Heart left ventricle (tissue), 16 donors: ENCODE results near the gene PRKCA. TPM values are rescaled to one million over a fixed set of nuclear protein-coding genes. Genes with fewer than 3 reads are reported as not detected.

Source experiments
- ATAC-seq, 4 donors: fragments of 200-7000 bp; cut with Tn5 transposase; one replicate each; pipeline ENCODE4 v1.9.1; 2020 to 2022; ENCODE audit warnings: moderate library complexity in 4 of 4, mild to moderate bottlenecking in 3 of 4, moderate number of reproducible peaks in 1 of 4
- DNase-seq, 5 donors: peaks; one replicate each; pipeline ENCODE4 v3.0.0-alpha.2; 2020
- H3K27ac ChIP-seq, 12 donors: fragments of 200-600 bp; sonication (generic) in 4 of 12; one replicate each; pipeline versions ENCODE4 v1.5.0 to v1.8.0; 2016 to 2022; ENCODE audit warnings: mild to moderate bottlenecking in 2 of 12
- H3K27me3 ChIP-seq, 9 donors: fragments of 200-600 bp; sonication (generic) in 2 of 9; one replicate each; pipeline versions ENCODE4 v1.5.1 to v1.8.0; 2016 to 2022; ENCODE audit warnings: mild to moderate bottlenecking in 3 of 9
- H3K36me3 ChIP-seq, 9 donors: fragments of 200-600 bp; sonication (generic) in 2 of 9; one replicate each; pipeline versions ENCODE4 v1.5.0 to v1.8.0; 2018 to 2022; ENCODE audit warnings: mild to moderate bottlenecking in 2 of 9
- H3K4me1 ChIP-seq, 12 donors: fragments of 200-600 bp; sonication (generic) in 4 of 12; one replicate each; pipeline versions ENCODE4 v1.5.0 to v1.8.0; 2016 to 2022; ENCODE audit warnings: mild to moderate bottlenecking in 3 of 12
- H3K4me3 ChIP-seq, 12 donors: fragments of 200-600 bp; sonication (generic) in 4 of 12; one replicate each; pipeline versions ENCODE4 v1.5.0 to v1.8.0; 2017 to 2022; ENCODE audit warnings: mild to moderate bottlenecking in 9 of 12, moderate library complexity in 4 of 12
- H3K9me3 ChIP-seq, 12 donors: fragments of 200-600 bp; sonication (generic) in 4 of 12; one replicate each; pipeline versions ENCODE4 v1.5.0 to v1.8.0; 2016 to 2022; ENCODE audit warnings: mild to moderate bottlenecking in 1 of 12
- POLR2A ChIP-seq, 2 donors: fragments of 450-650 bp; IDR thresholded peaks; one replicate each; pipeline ENCODE4 v1.6.1; 2017; ENCODE audit warnings: antibody characterized with exemption in 2 of 2, mild to moderate bottlenecking in 2 of 2, moderate library complexity in 2 of 2
- WGBS, 4 donors: extraction: QIAGEN DNeasy Blood & Tissue Kit in 2 of 4; methylation state at CpG; one replicate each; pipeline versions ENCODE4 v1.1.5 to v1.1.7; 2013 to 2018; 5-methylcytosine and 5-hydroxymethylcytosine counted together
- intact Hi-C, 10 donors: fragments of 100-400 bp; cut with DNase I; formaldehyde crosslinking; loops; one replicate each; pipeline versions ENCODE4 v1.11.1 to v1.14.2; 2022
- polyA plus RNA-seq, 2 donors: library from polyadenylated mRNA; stranded (reverse); fragments of 200-250 nt; gene quantifications; one replicate each; pipeline ENCODE4 v1.2.3, GENCODE V29; 2013
- total RNA-seq, 9 donors: library from RNA; depleted of rRNA in 2 of 9; stranded (reverse); fragments of >200 nt in 2 of 9; fragmentation: NEBNext Ultra II Directional in 3 of 9; extraction: Animal tissue kit (Norgen Biotek cat#: 25700) in 3 of 9; gene quantifications; one replicate each; pipeline versions ENCODE4 v1.1.0 to v1.2.4, GENCODE V29; 2016 to 2023
- TF ChIP-seq, protein P1 (sequence below), 12 donors: fragments of 200-600 bp; sonication (generic) in 4 of 12; IDR thresholded peaks; one replicate each; pipeline versions ENCODE4 v1.5.0 to v1.8.0; 2018 to 2022; ENCODE audit warnings: antibody characterized with exemption in 12 of 12, mild to moderate bottlenecking in 5 of 12
- donor health status: ischemic (EF 13 %, LVEDD 7.1; RV severe dilation, severe dysfunction).
- donor health status: healthy with polysubstance abuse.
- donor health status: DM: no; HTN: yes; CAD: no.
- donor health status: DM: no; HTN: no; CAD: no.
- donor health status: ischemic (EF 25% LVEDD 6.9; RV normal size, moderate dysfunction).
- donor health status: ischemic (EF 25% LVEDD 5.7; RV mildly dilated, moderate dysfunction).
- donor health status: healthy.
- donor health status: DM: yes; HTN: yes; CAD: no.
- donor health status: ischemic (EF 35%, LVEDD 5.7; RV mildly dilated, moderate dysfunction).
- donor health status: nonischemic (EF 11% LVEDD 7.7; RV severe dilation, severe dysfunction).
- donor health status: DM: yes; HTN: yes; CAD: no.
- donor health status: PGD.
- donor health status: ischemic (EF 29% LVEDD 5.4; RV normal size, mild dysfunction).
- donor health status: nonischemic (EF 23%, LVEDD 6.1; RV moderate dilation, normal function).

The PRKCA gene
- total and polyA plus RNA-seq, 11 donors = 3.4 to 26.8 (median 11.4) TPM

- peak overlapping the region in 1 of 12 donors; percentile 30 for H3K27ac ChIP-seq
- intact Hi-C loops = no loop called here
- H3K9me3 ChIP-seq = no peaks in the 10 kb centered on the region
- H3K4me1 ChIP-seq = peaks cover 0 to 36% (median 20%) of the 10 kb centered on the region in 12 donors
- ATAC-seq (no peak), DNase-seq (no peak)
- no peak overlapping the region for H3K4me3 ChIP-seq
- H3K36me3 ChIP-seq = no peaks in the 10 kb centered on the region
- WGBS, 4 donors = 83 to 89% (median 86%) methylated on average over 5 of the region's 5 CpGs
- H3K27me3 ChIP-seq = no peaks in the 10 kb centered on the region
- no peak for TF ChIP-seq POLR2A (IDR thresholded peaks at IDR 0.05)
- TF ChIP-seq, protein P1, sequence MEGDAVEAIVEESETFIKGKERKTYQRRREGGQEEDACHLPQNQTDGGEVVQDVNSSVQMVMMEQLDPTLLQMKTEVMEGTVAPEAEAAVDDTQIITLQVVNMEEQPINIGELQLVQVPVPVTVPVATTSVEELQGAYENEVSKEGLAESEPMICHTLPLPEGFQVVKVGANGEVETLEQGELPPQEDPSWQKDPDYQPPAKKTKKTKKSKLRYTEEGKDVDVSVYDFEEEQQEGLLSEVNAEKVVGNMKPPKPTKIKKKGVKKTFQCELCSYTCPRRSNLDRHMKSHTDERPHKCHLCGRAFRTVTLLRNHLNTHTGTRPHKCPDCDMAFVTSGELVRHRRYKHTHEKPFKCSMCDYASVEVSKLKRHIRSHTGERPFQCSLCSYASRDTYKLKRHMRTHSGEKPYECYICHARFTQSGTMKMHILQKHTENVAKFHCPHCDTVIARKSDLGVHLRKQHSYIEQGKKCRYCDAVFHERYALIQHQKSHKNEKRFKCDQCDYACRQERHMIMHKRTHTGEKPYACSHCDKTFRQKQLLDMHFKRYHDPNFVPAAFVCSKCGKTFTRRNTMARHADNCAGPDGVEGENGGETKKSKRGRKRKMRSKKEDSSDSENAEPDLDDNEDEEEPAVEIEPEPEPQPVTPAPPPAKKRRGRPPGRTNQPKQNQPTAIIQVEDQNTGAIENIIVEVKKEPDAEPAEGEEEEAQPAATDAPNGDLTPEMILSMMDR (IDR thresholded peaks at IDR 0.05) = no peak
Observed at GRCh38 chr17:66537502-66537901, 235.1 kb downstream of the PRKCA start.

DNA sequence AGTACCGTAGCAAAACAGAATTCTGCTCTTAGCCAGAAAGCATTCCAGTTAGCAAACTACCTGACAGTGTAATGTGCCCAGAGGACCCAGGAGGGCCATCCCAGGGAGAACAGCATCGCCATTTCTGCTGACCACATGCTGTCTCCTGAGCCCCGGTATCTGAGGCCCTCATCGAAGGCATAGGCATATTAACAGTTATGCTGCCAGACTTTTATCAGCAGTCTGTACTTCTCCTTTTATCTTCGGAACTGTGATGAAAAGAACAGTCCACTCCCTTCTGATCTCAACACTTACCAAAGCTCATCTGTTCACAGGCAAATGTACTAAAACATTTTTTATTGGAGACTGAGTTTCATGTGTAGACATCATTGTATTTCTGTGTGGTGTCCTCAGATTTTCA is 236.4 kb downstream of the PRKCA start:
- WGBS, 4 donors = 54 to 79% (median 64%) methylated on average over 5 of the region's 5 CpGs

DNA sequence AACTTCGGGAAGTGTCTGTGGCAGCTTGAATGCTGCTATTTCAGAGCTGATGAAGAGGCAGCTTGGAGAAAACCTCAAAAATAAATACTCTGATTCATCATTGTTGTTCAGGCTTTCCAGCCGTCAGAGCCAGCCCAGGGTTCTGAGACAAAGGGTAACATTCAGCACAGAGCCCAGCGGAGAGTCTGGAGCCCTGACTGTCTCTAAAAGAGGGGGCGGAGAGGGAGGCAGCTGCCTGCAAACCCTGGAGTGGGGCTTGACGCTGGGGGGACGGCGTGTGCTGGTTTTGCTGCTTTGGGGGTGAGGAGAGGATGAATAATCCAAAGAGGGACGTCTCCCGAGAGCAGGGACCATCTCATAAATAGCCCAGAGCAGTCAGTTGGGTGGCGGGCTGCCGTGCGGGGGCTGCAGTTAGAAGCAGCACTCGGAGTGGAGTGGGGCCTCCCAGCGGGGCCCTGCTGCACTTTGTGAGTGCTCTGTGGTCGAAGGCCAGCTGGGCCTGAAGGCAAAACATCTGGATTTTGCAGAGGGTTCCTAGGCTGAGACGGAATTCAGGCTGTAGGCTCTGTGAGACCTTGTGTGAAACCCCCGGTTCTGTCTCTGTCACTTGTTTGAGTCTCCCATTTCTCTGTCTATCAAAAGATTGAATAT is 237.8 kb downstream of the PRKCA start:
- Histone ChIP-seq H3K4me3 (peak overlapping the region in 1 of 12 donors; percentile 20), H3K9me3 (peaks cover 0 to 4% (median 0%) of the 10 kb centered on the region in 12 donors), H3K4me1 (peaks cover 0 to 33% (median 19%) of the 10 kb centered on the region in 12 donors), H3K36me3 (no peaks in the 10 kb centered on the region), H3K27me3 (no peaks in the 10 kb centered on the region), H3K27ac (peak overlapping the region in 11 of 12 donors; percentile 9 to 74 (median 45))
- DNase-seq (peak; percentile 50 to 69 (median 61)), ATAC-seq (peak; percentile 48 to 96 (median 89))
- no peak for TF ChIP-seq POLR2A (IDR thresholded peaks at IDR 0.05)
- TF ChIP-seq, protein P1 (IDR thresholded peaks at IDR 0.05) = no peak
- WGBS, 4 donors = 60 to 73% (median 65%) methylated on average over 17 of the region's 17 CpGs
- intact Hi-C loops = no loop called here

More for the DNA sequence above, 236.4 kb downstream of the PRKCA start:
- TF ChIP-seq POLR2A (IDR thresholded peaks at IDR 0.05) = no peak
- TF ChIP-seq, protein P1 (IDR thresholded peaks at IDR 0.05) = no peak
- peaks cover 0 to 36% (median 19%) of the 10 kb centered on the region in 12 donors for H3K4me1 ChIP-seq
- ATAC-seq = no peak
- intact Hi-C loops = no loop called here
- no peaks in the 10 kb centered on the region for H3K36me3 ChIP-seq
- peak overlapping the region in 1 of 12 donors; percentile 30 for H3K27ac ChIP-seq
- H3K27me3 ChIP-seq = no peaks in the 10 kb centered on the region
- no peaks in the 10 kb centered on the region for H3K9me3 ChIP-seq
- no peak overlapping the region for H3K4me3 ChIP-seq
- DNase-seq = no peak

- peak overlapping the region in 7 of 12 donors; percentile 30 to 74 (median 42) for H3K27ac ChIP-seq
- H3K36me3 ChIP-seq = no peaks in the 10 kb centered on the region
- ATAC-seq (peak in 3 of 4 donors; percentile 17 to 60 (median 31)), DNase-seq (peak in 2 of 5 donors; percentile 17 to 42)
- no peaks in the 10 kb centered on the region for H3K27me3 ChIP-seq
- WGBS, 4 donors = 25 to 49% (median 38%) methylated on average over 8 of the region's 8 CpGs
- H3K4me3 ChIP-seq = no peak overlapping the region
- H3K4me1 ChIP-seq = peaks cover 0 to 33% (median 19%) of the 10 kb centered on the region in 12 donors
- no peak for TF ChIP-seq POLR2A (IDR thresholded peaks at IDR 0.05)
- TF ChIP-seq, protein P1 (IDR thresholded peaks at IDR 0.05) = no peak
- H3K9me3 ChIP-seq = peaks cover 0 to 14% (median 0%) of the 10 kb centered on the region in 12 donors
- intact Hi-C loops = no loop called here
Observed at GRCh38 chr17:66541461-66542128, 239.2 kb downstream of the PRKCA start.
